ENCODE results near the gene GPS2.

The GPS2 gene

GRCh38 chr17:7311110-7311705 lies 4.0 kb downstream of the GPS2 start:
- in situ Hi-C loops (cut with MboI; ENCODE audit: low pct_unique_long_range_greater_than_20kb, low sequenced_read_pairs, unreplicated experiment) = no loop called here
- no peak for TF ChIP-seq CTCF (IDR thresholded peaks at IDR 0.05; ENCODE audit: extremely low read depth, insufficient read depth, missing control alignments)
- DNase-seq (ENCODE audit: low spot score) = no peak

- TF ChIP-seq CTCF (IDR thresholded peaks at IDR 0.05; ENCODE audit: extremely low read depth, insufficient read depth, missing control alignments) = no peak
- in situ Hi-C loops (cut with MboI; ENCODE audit: low pct_unique_long_range_greater_than_20kb, low sequenced_read_pairs, unreplicated experiment) = no loop called here
- DNase-seq (ENCODE audit: low spot score) = no peak
Observed at GRCh38 chr17:7309628-7310027, 5.5 kb downstream of the GPS2 start.

GRCh38 chr17:7308625-7309433 lies 6.3 kb downstream of the GPS2 start:
- in situ Hi-C loops (cut with MboI; ENCODE audit: low pct_unique_long_range_greater_than_20kb, low sequenced_read_pairs, unreplicated experiment) = no loop called here

GRCh38 chr17:7307686-7308624 lies 7.2 kb downstream of the GPS2 start:
- in situ Hi-C loops (cut with MboI; ENCODE audit: low pct_unique_long_range_greater_than_20kb, low sequenced_read_pairs, unreplicated experiment) = no loop called here
- TF ChIP-seq CTCF (IDR thresholded peaks at IDR 0.05; ENCODE audit: extremely low read depth, insufficient read depth, missing control alignments) = no peak
- no peak for DNase-seq (ENCODE audit: low spot score)

More at GRCh38 chr17:7308625-7309433, 6.3 kb downstream of the GPS2 start:
- DNase-seq (ENCODE audit: low spot score) = peak; percentile 87
- TF ChIP-seq CTCF (IDR thresholded peaks at IDR 0.05; ENCODE audit: extremely low read depth, insufficient read depth, missing control alignments) = no peak

- in situ Hi-C loops (cut with MboI; ENCODE audit: low pct_unique_long_range_greater_than_20kb, low sequenced_read_pairs, unreplicated experiment) = no loop called here
- TF ChIP-seq CTCF (IDR thresholded peaks at IDR 0.05; ENCODE audit: extremely low read depth, insufficient read depth, missing control alignments) = no peak
- DNase-seq (ENCODE audit: low spot score) = peak; percentile 99
Observed at GRCh38 chr17:7306911-7307685, 8.1 kb downstream of the GPS2 start, which contains the start of gene EIF5A. Gene EIF5A (plus strand): TSS chr17:7307628. CDS start chr17:7309636, 2,008 bp downstream.
